Coronary artery (tissue), 2 donors: Measurements from ENCODE around the gene ADARB2.

Source experiments
- DNase-seq: peaks from one replicate; pipeline ENCODE4 v3.0.0-alpha.2; 2017; ENCODE audit warnings: low spot score
- H3K27ac ChIP-seq, 2 donors: fragments of 200-600 bp; sonication (generic); one replicate each; pipeline ENCODE4 v1.5.1; 2016 to 2019
- H3K4me3 ChIP-seq: fragments of 200-600 bp; sonication (generic); 2 replicates; pipeline ENCODE4 v1.5.1; 2016; ENCODE audit warnings: mild to moderate bottlenecking, moderate library complexity
- CTCF ChIP-seq: fragments of 200-600 bp; sonication (generic); IDR thresholded peaks from one replicate; pipeline ENCODE4 v1.5.1; 2019; ENCODE audit warnings: antibody characterized with exemption

Gene ADARB2

GRCh38 chr10:1610986-1611770 is 126.1 kb downstream of the ADARB2 start:
- TF ChIP-seq CTCF, result no peak

GRCh38 chr10:1609648-1609970 is 127.7 kb downstream of the ADARB2 start:
- Histone ChIP-seq H3K4me3 (no peak overlapping the region), H3K27ac (no peak overlapping the region)
- no peak for TF ChIP-seq CTCF
- no peak for DNase-seq

More at GRCh38 chr10:1610986-1611770, 126.1 kb downstream of the ADARB2 start:
- DNase-seq, result no peak
- H3K27ac ChIP-seq, result no peak overlapping the region
- no peak overlapping the region for H3K4me3 ChIP-seq

GRCh38 chr10:1608851-1609647 is 128.3 kb downstream of the ADARB2 start:
- Histone ChIP-seq H3K4me3 (peak overlapping the region; percentile 34), H3K27ac (no peak overlapping the region)
- TF ChIP-seq CTCF, result no peak
- no peak for DNase-seq

- no peak for TF ChIP-seq CTCF
- Histone ChIP-seq H3K4me3 (peak overlapping the region; percentile 34), H3K27ac (no peak overlapping the region)
- no peak for DNase-seq
Measured at GRCh38 chr10:1608408-1608807, 128.9 kb downstream of the ADARB2 start.

- Histone ChIP-seq H3K4me3 (no peak overlapping the region), H3K27ac (no peak overlapping the region)
- DNase-seq, result no peak
- TF ChIP-seq CTCF, result no peak
Measured at GRCh38 chr10:1607466-1607865, 129.9 kb downstream of the ADARB2 start.

GRCh38 chr10:1605999-1606940 is 131.1 kb downstream of the ADARB2 start:
- DNase-seq, result no peak
- no peak overlapping the region for H3K4me3 ChIP-seq
- no peak for TF ChIP-seq CTCF
- no peak overlapping the region for H3K27ac ChIP-seq
